Right lobe of liver (tissue), 6 donors: ENCODE results near the gene NECAB2. TPM values are rescaled to one million over a fixed set of nuclear protein-coding genes. Genes with fewer than 3 reads are reported as not detected.

Source experiments
- ATAC-seq, 4 donors: fragments of 200-7000 bp; cut with Tn5 transposase; one replicate each; pipeline ENCODE4 v1.9.1; 2020; ENCODE audit warnings: mild to moderate bottlenecking in 4 of 4, moderate library complexity in 4 of 4
- DNase-seq, 3 donors: peaks; one replicate each; pipeline ENCODE4 v3.0.0-alpha.2; 2020
- H3K27ac ChIP-seq, 3 donors: fragments of 200-600 bp; one replicate each; pipeline ENCODE4 v1.8.0; 2022
- H3K27me3 ChIP-seq, 2 donors: fragments of 200-600 bp; one replicate each; pipeline ENCODE4 v1.8.0; 2022
- H3K36me3 ChIP-seq, 4 donors: fragments of 200-600 bp; sonication (generic) in 1 of 4; one replicate each; pipeline versions ENCODE4 v1.5.1 to v1.8.0; 2017 to 2022; ENCODE audit warnings: control low read depth in 1 of 4
- H3K4me1 ChIP-seq, 4 donors: fragments of 200-600 bp; sonication (generic) in 1 of 4; one replicate each; pipeline versions ENCODE4 v1.5.1 to v1.8.0; 2017 to 2022; ENCODE audit warnings: control low read depth in 1 of 4
- H3K4me3 ChIP-seq, 3 donors: fragments of 200-600 bp; one replicate each; pipeline ENCODE4 v1.8.0; 2022
- H3K9me3 ChIP-seq, 4 donors: fragments of 200-600 bp; sonication (generic) in 1 of 4; one replicate each; pipeline versions ENCODE4 v1.5.1 to v1.8.0; 2017 to 2022; ENCODE audit warnings: control low read depth in 1 of 4
- CTCF ChIP-seq, 4 donors: fragments of 200-600 bp in 3 of 4; fragments of 450-650 bp in 1 of 4; IDR thresholded peaks; one replicate each; pipeline versions ENCODE4 v1.5.1 to v1.8.0; 2016 to 2022; ENCODE audit warnings: antibody characterized with exemption in 4 of 4, mild to moderate bottlenecking in 2 of 4
- POLR2A ChIP-seq: fragments of 450-650 bp; IDR thresholded peaks from one replicate; pipeline ENCODE4 v1.6.1; 2017; ENCODE audit warnings: antibody characterized with exemption, mild to moderate bottlenecking
- WGBS: methylation state at CpG from one replicate; pipeline ENCODE4 v1.1.6; 2018; ENCODE audit warnings: low coverage, low lambda C conversion rate; ENCODE audit not compliant: insufficient coverage; ENCODE audit errors: missing lambda C conversion rate; 5-methylcytosine and 5-hydroxymethylcytosine counted together
- intact Hi-C, 2 donors: fragments of 100-400 bp; cut with DNase I; formaldehyde crosslinking; loops; one replicate each; pipeline versions ENCODE4 v1.11.2 to v1.14.1; 2022
- total RNA-seq, 6 experiments: library from RNA; depleted of rRNA in 2 of 6; stranded (reverse); fragments of >200 nt in 2 of 6; fragmentation: NEBNext Ultra II Directional in 3 of 6; extraction: Animal tissue kit (Norgen Biotek cat#: 25700) in 3 of 6; gene quantifications; one replicate each; pipeline versions ENCODE4 v1.1.0 to v1.2.4, GENCODE V29; 2016 to 2023
- donor health status: DM: no; HTN: yes; CAD: no.
- donor health status: DM: no; HTN: no; CAD: no.
- donor health status: DM: no; HTN: no; CAD: no.
- donor health status: DM: no; HTN: yes; CAD: no.
- donor health status: DM: no; HTN: yes; CAD: no.

The NECAB2 gene
- total RNA-seq, 6 experiments from 2014 or later: 0.56 to 26.8 (median 7.1) TPM

DNA sequence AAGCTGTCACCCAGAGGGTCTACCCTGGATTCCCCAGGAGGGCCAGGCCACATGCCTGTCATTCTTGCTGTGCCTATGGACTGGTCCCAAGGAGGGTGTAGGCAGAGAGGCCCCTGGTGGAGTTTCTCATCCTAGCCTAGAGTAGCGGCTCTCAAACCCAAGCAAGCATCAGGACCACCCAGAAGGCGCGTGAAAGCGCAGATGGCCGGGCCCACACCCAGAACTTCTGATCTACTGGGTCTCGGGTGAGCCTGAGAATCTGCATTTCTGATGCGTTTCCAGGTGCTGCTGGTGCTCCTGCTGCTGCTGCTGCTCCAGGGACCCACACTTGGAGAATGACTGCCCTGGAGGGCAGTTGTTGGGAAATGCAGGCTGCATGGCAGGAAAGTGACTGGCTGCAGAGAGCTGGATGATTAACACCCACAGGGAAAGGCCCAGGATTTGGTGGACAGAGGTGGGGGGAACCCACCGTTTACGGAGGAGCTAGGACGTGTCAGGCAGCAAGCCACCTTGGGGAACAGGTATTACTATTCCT lies 24.5 kb upstream of the NECAB2 start:
- Histone ChIP-seq H3K36me3 (no peaks in the 10 kb centered on the region), H3K4me1 (peaks cover 0 to 75% (median 37%) of the 10 kb centered on the region in 4 donors), H3K4me3 (peak overlapping the region in 2 of 3 donors; percentile 34 to 39), H3K9me3 (no peaks in the 10 kb centered on the region), H3K27me3 (no peaks in the 10 kb centered on the region), H3K27ac (peak overlapping the region; percentile 43 to 83 (median 63))
- TF ChIP-seq CTCF (IDR thresholded peaks at IDR 0.05) (no peak), POLR2A (no peak)
- peak in 1 of 3 donors; percentile 59 for DNase-seq
- WGBS: 45% methylated on average over 3 of the region's 10 CpGs
- ATAC-seq: peak; percentile 8 to 42 (median 17)
- intact Hi-C loops: no loop called here

- intact Hi-C loops: no loop called here
- H3K4me3 ChIP-seq: peak overlapping the region in 2 of 3 donors; percentile 22 to 59
- no peaks in the 10 kb centered on the region for H3K9me3 ChIP-seq
- WGBS: 32% methylated on average over 10 of the region's 10 CpGs
- H3K4me1 ChIP-seq: peaks cover 0 to 83% (median 36%) of the 10 kb centered on the region in 4 donors
- no peaks in the 10 kb centered on the region for H3K27me3 ChIP-seq
- H3K27ac ChIP-seq: peak overlapping the region; percentile 68 to 83 (median 78)
- no peak for DNase-seq
- H3K36me3 ChIP-seq: no peaks in the 10 kb centered on the region
- ATAC-seq: no peak
- TF ChIP-seq POLR2A (no peak), CTCF (IDR thresholded peaks at IDR 0.05) (no peak)
These were observed 22.5 kb upstream of the NECAB2 start for GRCh38 chr16:83945587-83945986.

DNA sequence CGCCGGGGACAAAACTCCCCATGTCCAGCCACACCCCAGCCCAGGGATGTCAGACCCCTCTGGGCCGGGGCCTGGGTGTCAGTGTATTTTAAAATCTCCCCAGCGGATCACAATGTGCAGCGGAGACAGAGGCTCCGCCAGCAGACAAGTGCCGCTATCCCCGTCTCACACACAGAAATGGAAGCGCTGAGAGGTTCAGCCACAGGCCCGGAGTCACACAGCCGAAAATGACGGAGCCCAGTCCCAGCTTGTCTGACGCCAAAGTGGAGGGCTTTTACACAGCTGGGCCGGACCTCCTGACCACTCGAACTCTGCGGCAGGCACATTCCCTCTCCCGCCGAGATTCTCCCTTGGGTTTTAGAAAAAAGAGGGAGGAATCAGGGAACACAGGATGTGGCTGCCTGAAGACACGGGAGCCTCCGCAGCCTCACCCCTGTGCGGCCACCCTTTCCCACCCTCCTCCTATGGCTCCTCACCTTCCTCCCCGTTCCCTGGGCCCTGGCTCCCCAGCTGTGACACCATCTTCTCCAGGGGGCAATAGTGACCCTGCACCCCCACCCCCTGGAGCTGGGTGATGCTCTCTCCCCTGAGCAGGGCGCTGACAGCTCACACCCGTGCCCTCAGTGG lies 21.8 kb upstream of the NECAB2 start:
- no peak for ATAC-seq
- WGBS: 40% methylated on average over 14 of the region's 24 CpGs

GRCh38 chr16:83946781-83947566 lies 21.1 kb upstream of the NECAB2 start:
- WGBS: 41% methylated on average over 18 of the region's 21 CpGs
- ATAC-seq: peak; percentile 53 to 55 (median 54)

More for the DNA sequence above, 21.8 kb upstream of the NECAB2 start:
- no peaks in the 10 kb centered on the region for H3K27me3 ChIP-seq
- peak overlapping the region; percentile 68 to 82 (median 78) for H3K27ac ChIP-seq
- no peak for TF ChIP-seq CTCF (IDR thresholded peaks at IDR 0.05)
- TF ChIP-seq POLR2A: no peak
- intact Hi-C loops: no loop called here
- H3K36me3 ChIP-seq: no peaks in the 10 kb centered on the region
- no peaks in the 10 kb centered on the region for H3K9me3 ChIP-seq
- DNase-seq: no peak
- H3K4me1 ChIP-seq: peaks cover 0 to 83% (median 36%) of the 10 kb centered on the region in 4 donors
- H3K4me3 ChIP-seq: peak overlapping the region in 2 of 3 donors; percentile 22 to 59

More at GRCh38 chr16:83946781-83947566, 21.1 kb upstream of the NECAB2 start:
- H3K27ac ChIP-seq: peak overlapping the region; percentile 68 to 82 (median 78)
- peak overlapping the region in 2 of 3 donors; percentile 22 to 59 for H3K4me3 ChIP-seq
- peaks cover 0 to 79% (median 35%) of the 10 kb centered on the region in 4 donors for H3K4me1 ChIP-seq
- DNase-seq: peak in 2 of 3 donors; percentile 57 to 73
- TF ChIP-seq POLR2A: no peak
- H3K27me3 ChIP-seq: no peaks in the 10 kb centered on the region
- H3K9me3 ChIP-seq: no peaks in the 10 kb centered on the region
- intact Hi-C loops: no loop called here
- no peaks in the 10 kb centered on the region for H3K36me3 ChIP-seq
